Omental fat pad (tissue), 4 donors: ENCODE data around the gene CRIM1. TPM values are rescaled to one million over a fixed set of nuclear protein-coding genes. Genes with fewer than 3 reads are reported as not detected.

ENCODE experiments used
- ATAC-seq: fragments of 150-250 bp; one replicate; pipeline ENCODE4 v1.9.1; 2016; ENCODE audit warnings: mild to moderate bottlenecking, moderate library complexity; ENCODE audit not compliant: low FRiP score
- DNase-seq: peaks from one replicate; pipeline ENCODE4 v3.0.0-alpha.2; 2019; ENCODE audit warnings: low spot score
- total RNA-seq, 4 donors: library from RNA; depleted of rRNA; stranded (reverse); fragments of >200 nt; gene quantifications; one replicate each; pipeline ENCODE4 v1.1.0, GENCODE V29; 2016
- TF ChIP-seq, protein P1 (sequence below), 3 donors: fragments of 450-650 bp; IDR thresholded peaks; one replicate each; pipeline ENCODE4 v1.5.1; 2016 to 2017; ENCODE audit warnings: antibody characterized with exemption in 3 of 3, mild to moderate bottlenecking in 3 of 3, moderate library complexity in 2 of 3

Gene CRIM1
- total RNA-seq, 4 donors from 2014 or later, result 229 to 252 (median 233) TPM

DNA sequence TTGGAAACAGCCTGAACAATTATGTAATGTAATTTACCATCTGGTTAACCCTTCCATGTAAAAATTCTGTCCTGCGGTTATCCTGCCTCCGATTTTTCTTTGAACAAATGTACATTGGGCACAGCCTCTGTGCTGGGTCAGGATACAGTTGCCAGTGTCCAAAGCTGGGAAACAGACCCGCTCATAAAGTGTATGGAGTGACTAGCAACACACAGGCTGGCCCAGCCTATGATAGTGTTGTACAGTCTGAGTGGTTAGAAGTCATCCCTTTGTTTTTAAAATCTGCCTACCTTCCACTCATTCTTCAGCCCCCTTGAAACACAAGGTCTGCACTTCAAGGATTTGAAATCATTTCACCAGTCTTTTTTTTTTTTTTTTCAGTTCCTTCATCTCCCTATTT lies 192.3 kb downstream of the CRIM1 start:
- no peak for ATAC-seq

DNA sequence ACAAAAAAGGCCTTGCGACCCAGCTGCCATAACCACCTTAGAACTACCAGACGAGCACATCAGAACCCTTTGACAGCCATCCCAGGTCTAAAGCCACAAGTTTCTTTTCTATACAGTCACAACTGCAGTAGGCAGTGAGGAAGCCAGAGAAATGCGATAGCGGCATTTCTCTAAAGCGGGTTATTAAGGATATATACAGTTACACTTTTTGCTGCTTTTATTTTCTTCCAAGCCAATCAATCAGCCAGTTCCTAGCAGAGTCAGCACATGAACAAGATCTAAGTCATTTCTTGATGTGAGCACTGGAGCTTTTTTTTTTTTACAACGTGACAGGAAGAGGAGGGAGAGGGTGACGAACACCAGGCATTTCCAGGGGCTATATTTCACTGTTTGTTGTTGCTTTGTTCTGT lies 193.6 kb downstream of the CRIM1 start:
- no peak for DNase-seq
- ATAC-seq, result no peak
- TF ChIP-seq, protein P1, sequence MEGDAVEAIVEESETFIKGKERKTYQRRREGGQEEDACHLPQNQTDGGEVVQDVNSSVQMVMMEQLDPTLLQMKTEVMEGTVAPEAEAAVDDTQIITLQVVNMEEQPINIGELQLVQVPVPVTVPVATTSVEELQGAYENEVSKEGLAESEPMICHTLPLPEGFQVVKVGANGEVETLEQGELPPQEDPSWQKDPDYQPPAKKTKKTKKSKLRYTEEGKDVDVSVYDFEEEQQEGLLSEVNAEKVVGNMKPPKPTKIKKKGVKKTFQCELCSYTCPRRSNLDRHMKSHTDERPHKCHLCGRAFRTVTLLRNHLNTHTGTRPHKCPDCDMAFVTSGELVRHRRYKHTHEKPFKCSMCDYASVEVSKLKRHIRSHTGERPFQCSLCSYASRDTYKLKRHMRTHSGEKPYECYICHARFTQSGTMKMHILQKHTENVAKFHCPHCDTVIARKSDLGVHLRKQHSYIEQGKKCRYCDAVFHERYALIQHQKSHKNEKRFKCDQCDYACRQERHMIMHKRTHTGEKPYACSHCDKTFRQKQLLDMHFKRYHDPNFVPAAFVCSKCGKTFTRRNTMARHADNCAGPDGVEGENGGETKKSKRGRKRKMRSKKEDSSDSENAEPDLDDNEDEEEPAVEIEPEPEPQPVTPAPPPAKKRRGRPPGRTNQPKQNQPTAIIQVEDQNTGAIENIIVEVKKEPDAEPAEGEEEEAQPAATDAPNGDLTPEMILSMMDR (IDR thresholded peaks at IDR 0.05), result no peak

More for the DNA sequence above, 192.3 kb downstream of the CRIM1 start:
- TF ChIP-seq, protein P1 (IDR thresholded peaks at IDR 0.05), result no peak
- DNase-seq, result no peak

DNA sequence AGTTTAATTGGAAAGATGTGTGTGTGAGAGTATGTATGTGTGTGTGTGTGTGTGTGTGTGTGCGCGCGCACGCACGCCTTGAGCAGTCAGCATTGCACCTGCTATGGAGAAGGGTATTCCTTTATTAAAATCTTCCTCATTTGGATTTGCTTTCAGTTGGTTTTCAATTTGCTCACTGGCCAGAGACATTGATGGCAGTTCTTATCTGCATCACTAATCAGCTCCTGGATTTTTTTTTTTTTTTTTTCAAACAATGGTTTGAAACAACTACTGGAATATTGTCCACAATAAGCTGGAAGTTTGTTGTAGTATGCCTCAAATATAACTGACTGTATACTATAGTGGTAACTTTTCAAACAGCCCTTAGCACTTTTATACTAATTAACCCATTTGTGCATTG lies 194.4 kb downstream of the CRIM1 start:
- TF ChIP-seq, protein P1 (IDR thresholded peaks at IDR 0.05), result no peak
- no peak for ATAC-seq

DNA sequence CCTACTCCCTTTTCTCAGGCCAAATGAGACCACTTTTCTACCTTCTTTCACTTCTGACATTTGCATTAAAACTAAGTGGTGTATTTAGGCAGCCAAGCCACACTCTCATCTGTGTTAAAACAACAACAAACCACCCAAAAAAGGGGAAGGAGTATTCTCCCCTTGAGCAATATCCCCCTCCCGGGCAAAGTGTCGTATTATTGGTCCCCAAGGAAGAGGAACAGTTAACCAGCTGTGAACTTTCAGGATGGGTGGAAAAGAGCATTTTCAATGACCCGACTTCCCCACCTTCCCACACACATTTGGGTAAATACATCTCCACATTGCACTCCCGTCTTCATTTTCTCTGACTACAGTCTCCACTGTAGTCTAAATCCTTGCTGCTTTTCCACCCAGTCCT lies 198.1 kb downstream of the CRIM1 start:
- no peak for DNase-seq
- TF ChIP-seq, protein P1 (IDR thresholded peaks at IDR 0.05), result no peak
- no peak for ATAC-seq

More for the DNA sequence above, 194.4 kb downstream of the CRIM1 start:
- DNase-seq, result no peak

DNA sequence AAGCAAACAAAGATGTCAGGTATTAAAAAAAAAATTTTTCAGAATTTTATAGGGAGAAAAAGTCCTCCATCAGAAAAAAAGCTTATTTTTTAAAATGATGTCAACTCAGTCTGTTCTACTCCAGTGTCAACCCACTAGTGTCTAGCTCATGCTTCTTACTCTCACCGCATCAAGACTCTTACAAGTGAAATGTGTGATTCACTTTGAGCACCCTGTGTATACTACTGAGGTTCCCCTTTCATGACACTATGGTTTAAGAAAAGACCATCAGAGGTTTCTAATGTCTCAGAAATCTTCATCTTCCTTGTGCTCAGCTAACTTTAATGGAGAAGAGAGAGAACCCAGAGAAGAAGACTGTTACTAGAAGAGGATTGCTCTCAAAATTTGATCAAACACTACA lies 199.0 kb downstream of the CRIM1 start:
- no peak for DNase-seq
- TF ChIP-seq, protein P1 (IDR thresholded peaks at IDR 0.05), result no peak
- ATAC-seq, result no peak

DNA sequence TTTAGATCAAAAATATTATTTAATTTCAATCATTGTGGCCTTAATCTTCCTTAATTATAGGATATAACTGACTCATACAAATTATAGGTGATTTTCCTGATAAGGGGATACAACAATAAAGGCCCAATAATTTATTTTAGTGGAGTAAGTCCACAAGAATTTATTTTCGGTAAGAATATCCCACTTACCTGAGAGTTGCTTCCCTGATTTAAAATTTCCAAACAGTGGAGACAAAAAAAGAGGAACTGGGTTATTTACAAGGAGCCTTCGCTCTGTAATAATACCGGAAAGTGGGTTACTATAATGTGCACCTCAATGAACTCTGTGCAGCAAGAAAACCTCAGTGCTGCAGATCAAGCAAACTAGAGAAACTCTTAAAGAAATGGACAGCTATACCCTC lies 200.2 kb downstream of the CRIM1 start:
- TF ChIP-seq, protein P1 (IDR thresholded peaks at IDR 0.05), result no peak
- DNase-seq (no peak), ATAC-seq (no peak)

DNA sequence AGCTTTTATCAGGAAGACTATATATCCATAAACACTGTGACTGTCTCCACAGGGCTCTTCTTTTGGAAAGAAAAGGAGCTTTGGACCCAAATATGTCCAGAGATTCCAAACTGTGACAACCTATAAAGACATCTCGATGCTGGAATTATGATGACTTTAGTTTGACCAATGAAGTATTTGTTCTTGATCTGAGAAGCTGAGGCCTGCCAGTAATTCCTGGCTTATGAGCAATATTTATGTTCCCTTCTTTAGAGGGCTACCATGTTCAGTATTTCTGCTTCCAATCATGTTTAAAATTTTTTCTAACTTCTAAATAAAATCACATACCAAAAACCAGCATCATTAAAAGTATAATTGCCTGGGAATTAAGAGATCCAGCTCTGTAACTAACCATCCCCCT lies 201.3 kb downstream of the CRIM1 start:
- DNase-seq (no peak), ATAC-seq (no peak)
- TF ChIP-seq, protein P1 (IDR thresholded peaks at IDR 0.05), result no peak
